ENCODE data around the gene ODAM.
"Not testable (repeated sequence)": the region's sequence is repeated elsewhere in the genome, so short reads cannot be mapped to it uniquely, and the experiment has no call there.

ODAM gene

GRCh38 chr4:70192895-70193294 lies 2.6 kb upstream of the ODAM start:
- no peak for TF ChIP-seq ZNF274 (IDR thresholded peaks at IDR 0.05; ENCODE audit: low read depth, low read length)
- H3K4me3 ChIP-seq (ENCODE audit: low read length), result no peak overlapping the region

- no peak overlapping the region for H3K4me3 ChIP-seq (ENCODE audit: low read length)
- no peak for TF ChIP-seq ZNF274 (IDR thresholded peaks at IDR 0.05; ENCODE audit: low read depth, low read length)
These were observed 1.3 kb downstream of the ODAM start for GRCh38 chr4:70196857-70197256.

- TF ChIP-seq ZNF274 (IDR thresholded peaks at IDR 0.05; ENCODE audit: low read depth, low read length), result no peak
- no peak overlapping the region for H3K4me3 ChIP-seq (ENCODE audit: low read length)
These were observed 2.3 kb downstream of the ODAM start for GRCh38 chr4:70197842-70198241.

GRCh38 chr4:70203601-70204000 lies 8.1 kb downstream of the ODAM start:
- no peak overlapping the region for H3K4me3 ChIP-seq (ENCODE audit: low read length)
- no peak for TF ChIP-seq ZNF274 (IDR thresholded peaks at IDR 0.05; ENCODE audit: low read depth, low read length)

- not testable (repeated sequence) for H3K4me3 ChIP-seq (ENCODE audit: low read length)
These were observed 17.2 kb downstream of the ODAM start for GRCh38 chr4:70212752-70213151.

- not testable (repeated sequence) for H3K4me3 ChIP-seq (ENCODE audit: low read length)
These were observed 20.6 kb downstream of the ODAM start for GRCh38 chr4:70216109-70216508.

GRCh38 chr4:70216550-70216949 lies 21.0 kb downstream of the ODAM start:
- H3K4me3 ChIP-seq (ENCODE audit: low read length), result not testable (repeated sequence)

- H3K4me3 ChIP-seq (ENCODE audit: low read length), result not testable (repeated sequence)
These were observed 25.9 kb downstream of the ODAM start for GRCh38 chr4:70221389-70221788.

- not testable (repeated sequence) for H3K4me3 ChIP-seq (ENCODE audit: low read length)
These were observed 26.3 kb downstream of the ODAM start for GRCh38 chr4:70221818-70222217.

GRCh38 chr4:70225824-70226223 lies 30.3 kb downstream of the ODAM start, which contains the start of gene FDCSP:
TSS of gene FDCSP (plus strand) at chr4:70226124. CDS start at chr4:70231195, 5,071 bp downstream.
- TF ChIP-seq ZNF274 (IDR thresholded peaks at IDR 0.05; ENCODE audit: low read depth, low read length), result no peak
- H3K4me3 ChIP-seq (ENCODE audit: low read length), result no peak within 1 kb of the TSS

- no peak for TF ChIP-seq ZNF274 (IDR thresholded peaks at IDR 0.05; ENCODE audit: low read depth, low read length)
- no peak overlapping the region for H3K4me3 ChIP-seq (ENCODE audit: low read length)
These were observed 40.6 kb downstream of the ODAM start for GRCh38 chr4:70236125-70236524.

- H3K4me3 ChIP-seq (ENCODE audit: low read length), result no peak overlapping the region
- no peak for TF ChIP-seq ZNF274 (IDR thresholded peaks at IDR 0.05; ENCODE audit: low read depth, low read length)
These were observed 43.8 kb downstream of the ODAM start for GRCh38 chr4:70239131-70239883.

- no peak overlapping the region for H3K4me3 ChIP-seq (ENCODE audit: low read length)
- TF ChIP-seq ZNF274 (IDR thresholded peaks at IDR 0.05; ENCODE audit: low read depth, low read length), result no peak
These were observed 44.5 kb downstream of the ODAM start for GRCh38 chr4:70239884-70240591.

- H3K4me3 ChIP-seq (ENCODE audit: low read length), result not testable (repeated sequence)
These were observed 46.8 kb downstream of the ODAM start, which contains the start of gene CSN3 for GRCh38 chr4:70242297-70242696. TSS of gene CSN3 (plus strand) at chr4:70242597. CDS start at chr4:70244820, 2,223 bp downstream.

GRCh38 chr4:70243091-70243490 lies 47.6 kb downstream of the ODAM start:
- TF ChIP-seq ZNF274 (IDR thresholded peaks at IDR 0.05; ENCODE audit: low read depth, low read length), result no peak
- H3K4me3 ChIP-seq (ENCODE audit: low read length), result no peak overlapping the region
